ENCODE results near the gene PCGF3. TPM values are rescaled to one million over a fixed set of nuclear protein-coding genes. Genes with fewer than 3 reads are reported as not detected.
A peak's percentile ranks its signal among the peaks of the same experiment; 100 is the strongest.

PCGF3 gene
- total and polyA plus RNA-seq, 2 donors: 30.6 to 93.4 TPM

GRCh38 chr4:675036-675882, 30.4 kb upstream of the PCGF3 start:
- peak overlapping the region; percentile 74 to 98 for H3K4me3 ChIP-seq (ENCODE audit: low read length in 2 of 2)
- H3K27ac ChIP-seq (ENCODE audit: low read depth in 1 of 2, low read length in 1 of 2): peak overlapping the region; percentile 73 to 91
- H3K4me1 ChIP-seq (ENCODE audit: control insufficient read depth in 2 of 2, insufficient read depth in 2 of 2, low read length in 2 of 2): peaks cover 16 to 25% of the 10 kb centered on the region in 2 donors
- H3K27me3 ChIP-seq (ENCODE audit: control insufficient read depth in 2 of 2, insufficient read depth in 1 of 2, low read length in 1 of 2): peaks cover 0 to 16% of the 10 kb centered on the region in 2 donors
- H3K36me3 ChIP-seq (ENCODE audit: control insufficient read depth in 2 of 2, insufficient read depth in 2 of 2, low read length in 1 of 2): peaks cover 18 to 25% of the 10 kb centered on the region in 2 donors
- DNase-seq (ENCODE audit: low read depth in 6 of 9, low spot score in 9 of 9): no peak
- 71% methylated on average over 26 of the region's 26 CpGs for WGBS
- H3K9me3 ChIP-seq (ENCODE audit: control insufficient read depth in 2 of 2, insufficient read depth in 1 of 2, low read length in 1 of 2): no peaks in the 10 kb centered on the region

- H3K4me1 ChIP-seq (ENCODE audit: control insufficient read depth in 2 of 2, insufficient read depth in 2 of 2, low read length in 2 of 2): peaks cover 19 to 25% of the 10 kb centered on the region in 2 donors
- H3K27ac ChIP-seq (ENCODE audit: low read depth in 1 of 2, low read length in 1 of 2): no peak overlapping the region
- WGBS: 91% methylated on average over 19 of the region's 19 CpGs
- H3K4me3 ChIP-seq (ENCODE audit: low read length in 2 of 2): no peak overlapping the region
- no peak for DNase-seq (ENCODE audit: low read depth in 6 of 9, low spot score in 9 of 9)
- peaks cover 13 to 18% of the 10 kb centered on the region in 2 donors for H3K36me3 ChIP-seq (ENCODE audit: control insufficient read depth in 2 of 2, insufficient read depth in 2 of 2, low read length in 1 of 2)
- H3K27me3 ChIP-seq (ENCODE audit: control insufficient read depth in 2 of 2, insufficient read depth in 1 of 2, low read length in 1 of 2): peaks cover 3 to 26% of the 10 kb centered on the region in 2 donors
- no peaks in the 10 kb centered on the region for H3K9me3 ChIP-seq (ENCODE audit: control insufficient read depth in 2 of 2, insufficient read depth in 1 of 2, low read length in 1 of 2)
Observed at GRCh38 chr4:675980-676870, 29.4 kb upstream of the PCGF3 start.

GRCh38 chr4:676871-677235, 28.8 kb upstream of the PCGF3 start:
- H3K9me3 ChIP-seq (ENCODE audit: control insufficient read depth in 2 of 2, insufficient read depth in 1 of 2, low read length in 1 of 2): no peaks in the 10 kb centered on the region
- no peak overlapping the region for H3K4me3 ChIP-seq (ENCODE audit: low read length in 2 of 2)
- H3K27me3 ChIP-seq (ENCODE audit: control insufficient read depth in 2 of 2, insufficient read depth in 1 of 2, low read length in 1 of 2): peaks cover 3 to 26% of the 10 kb centered on the region in 2 donors
- no peak for DNase-seq (ENCODE audit: low read depth in 6 of 9, low spot score in 9 of 9)
- peaks cover 19 to 25% of the 10 kb centered on the region in 2 donors for H3K4me1 ChIP-seq (ENCODE audit: control insufficient read depth in 2 of 2, insufficient read depth in 2 of 2, low read length in 2 of 2)
- no peak overlapping the region for H3K27ac ChIP-seq (ENCODE audit: low read depth in 1 of 2, low read length in 1 of 2)
- WGBS: 96% methylated on average over 8 of the region's 8 CpGs
- H3K36me3 ChIP-seq (ENCODE audit: control insufficient read depth in 2 of 2, insufficient read depth in 2 of 2, low read length in 1 of 2): peaks cover 6 to 12% of the 10 kb centered on the region in 2 donors

GRCh38 chr4:677431-678293, 28.0 kb upstream of the PCGF3 start:
- no peak overlapping the region for H3K27ac ChIP-seq (ENCODE audit: low read depth in 1 of 2, low read length in 1 of 2)
- peaks cover 3 to 26% of the 10 kb centered on the region in 2 donors for H3K27me3 ChIP-seq (ENCODE audit: control insufficient read depth in 2 of 2, insufficient read depth in 1 of 2, low read length in 1 of 2)
- peaks cover 0 to 4% of the 10 kb centered on the region in 2 donors for H3K36me3 ChIP-seq (ENCODE audit: control insufficient read depth in 2 of 2, insufficient read depth in 2 of 2, low read length in 1 of 2)
- no peak overlapping the region for H3K4me3 ChIP-seq (ENCODE audit: low read length in 2 of 2)
- DNase-seq (ENCODE audit: low read depth in 6 of 9, low spot score in 9 of 9): no peak
- peaks cover 19 to 25% of the 10 kb centered on the region in 2 donors for H3K4me1 ChIP-seq (ENCODE audit: control insufficient read depth in 2 of 2, insufficient read depth in 2 of 2, low read length in 2 of 2)
- H3K9me3 ChIP-seq (ENCODE audit: control insufficient read depth in 2 of 2, insufficient read depth in 1 of 2, low read length in 1 of 2): no peaks in the 10 kb centered on the region
- WGBS: 89% methylated on average over 26 of the region's 26 CpGs

- Histone ChIP-seq H3K27ac (ENCODE audit: low read depth in 1 of 2, low read length in 1 of 2) (no peak overlapping the region), H3K4me3 (ENCODE audit: low read length in 2 of 2) (no peak overlapping the region), H3K9me3 (ENCODE audit: control insufficient read depth in 2 of 2, insufficient read depth in 1 of 2, low read length in 1 of 2) (no peaks in the 10 kb centered on the region), H3K4me1 (ENCODE audit: control insufficient read depth in 2 of 2, insufficient read depth in 2 of 2, low read length in 2 of 2) (peaks cover 14 to 21% of the 10 kb centered on the region in 2 donors), H3K27me3 (ENCODE audit: control insufficient read depth in 2 of 2, insufficient read depth in 1 of 2, low read length in 1 of 2) (peaks cover 3 to 26% of the 10 kb centered on the region in 2 donors), H3K36me3 (ENCODE audit: control insufficient read depth in 2 of 2, insufficient read depth in 2 of 2, low read length in 1 of 2) (no peaks in the 10 kb centered on the region)
- WGBS: 93% methylated on average over 14 of the region's 14 CpGs
- no peak for DNase-seq (ENCODE audit: low read depth in 6 of 9, low spot score in 9 of 9)
Observed at GRCh38 chr4:678331-679103, 27.1 kb upstream of the PCGF3 start.

- H3K27me3 ChIP-seq (ENCODE audit: control insufficient read depth in 2 of 2, insufficient read depth in 1 of 2, low read length in 1 of 2): peaks cover 3 to 26% of the 10 kb centered on the region in 2 donors
- H3K27ac ChIP-seq (ENCODE audit: low read depth in 1 of 2, low read length in 1 of 2): no peak overlapping the region
- no peaks in the 10 kb centered on the region for H3K9me3 ChIP-seq (ENCODE audit: control insufficient read depth in 2 of 2, insufficient read depth in 1 of 2, low read length in 1 of 2)
- H3K4me3 ChIP-seq (ENCODE audit: low read length in 2 of 2): no peak overlapping the region
- H3K4me1 ChIP-seq (ENCODE audit: control insufficient read depth in 2 of 2, insufficient read depth in 2 of 2, low read length in 2 of 2): peaks cover 11 to 24% of the 10 kb centered on the region in 2 donors
- DNase-seq (ENCODE audit: low read depth in 6 of 9, low spot score in 9 of 9): no peak
- whole genome bisulfite sequencing: 95% methylated on average over 13 of the region's 13 CpGs
- no peaks in the 10 kb centered on the region for H3K36me3 ChIP-seq (ENCODE audit: control insufficient read depth in 2 of 2, insufficient read depth in 2 of 2, low read length in 1 of 2)
Observed at GRCh38 chr4:679104-679481, 26.5 kb upstream of the PCGF3 start.

GRCh38 chr4:679629-680028, 26.0 kb upstream of the PCGF3 start:
- H3K4me1 ChIP-seq (ENCODE audit: control insufficient read depth in 2 of 2, insufficient read depth in 2 of 2, low read length in 2 of 2): peaks cover 11 to 27% of the 10 kb centered on the region in 2 donors
- no peak for DNase-seq (ENCODE audit: low read depth in 6 of 9, low spot score in 9 of 9)

GRCh38 chr4:680091-680490, 25.5 kb upstream of the PCGF3 start:
- H3K36me3 ChIP-seq (ENCODE audit: control insufficient read depth in 2 of 2, insufficient read depth in 2 of 2, low read length in 1 of 2): no peaks in the 10 kb centered on the region
- no peaks in the 10 kb centered on the region for H3K9me3 ChIP-seq (ENCODE audit: control insufficient read depth in 2 of 2, insufficient read depth in 1 of 2, low read length in 1 of 2)
- H3K27ac ChIP-seq (ENCODE audit: low read depth in 1 of 2, low read length in 1 of 2): no peak overlapping the region
- WGBS: 95% methylated on average over 9 of the region's 9 CpGs
- no peak for DNase-seq (ENCODE audit: low read depth in 6 of 9, low spot score in 9 of 9)
- H3K27me3 ChIP-seq (ENCODE audit: control insufficient read depth in 2 of 2, insufficient read depth in 1 of 2, low read length in 1 of 2): peaks cover 3 to 26% of the 10 kb centered on the region in 2 donors
- peaks cover 7 to 23% of the 10 kb centered on the region in 2 donors for H3K4me1 ChIP-seq (ENCODE audit: control insufficient read depth in 2 of 2, insufficient read depth in 2 of 2, low read length in 2 of 2)
- H3K4me3 ChIP-seq (ENCODE audit: low read length in 2 of 2): no peak overlapping the region

More at GRCh38 chr4:679629-680028, 26.0 kb upstream of the PCGF3 start:
- Histone ChIP-seq H3K27me3 (ENCODE audit: control insufficient read depth in 2 of 2, insufficient read depth in 1 of 2, low read length in 1 of 2) (peaks cover 3 to 26% of the 10 kb centered on the region in 2 donors), H3K4me3 (ENCODE audit: low read length in 2 of 2) (no peak overlapping the region), H3K27ac (ENCODE audit: low read depth in 1 of 2, low read length in 1 of 2) (no peak overlapping the region), H3K36me3 (ENCODE audit: control insufficient read depth in 2 of 2, insufficient read depth in 2 of 2, low read length in 1 of 2) (no peaks in the 10 kb centered on the region), H3K9me3 (ENCODE audit: control insufficient read depth in 2 of 2, insufficient read depth in 1 of 2, low read length in 1 of 2) (no peaks in the 10 kb centered on the region)
- WGBS: 96% methylated on average over 11 of the region's 11 CpGs

All from thymus (tissue), 11 donors.